Central memory CD8-positive, alpha-beta T cell (primary cell): ENCODE results near the gene FRMD4A.

Experiments used
- ATAC-seq: fragments of 150-1000 bp; cut with Tn5 transposase; replicated peaks from 2 replicates; pipeline ENCODE4 v1.10.0; 2022; ENCODE audit warnings: mild to moderate bottlenecking, moderate FRiP score, moderate number of reproducible peaks; ENCODE audit not compliant: poor library complexity, severe bottlenecking; ENCODE audit errors: extremely low read depth
- DNase-seq, 2 donors: peaks; one replicate each; pipeline ENCODE4 v3.0.0; 2021; ENCODE audit warnings: low spot score in 2 of 2
- H3K27ac Mint-ChIP-seq: one replicate; pipeline ENCODE4 v1.8.0; 2022; ENCODE audit warnings: low read depth, mild to moderate bottlenecking, moderate library complexity, mixed read lengths
- H3K27me3 Mint-ChIP-seq: one replicate; pipeline ENCODE4 v1.8.0; 2022; ENCODE audit warnings: mixed read lengths
- H3K36me3 Mint-ChIP-seq: one replicate; pipeline ENCODE4 v1.8.0; 2022; ENCODE audit warnings: mild to moderate bottlenecking, moderate library complexity, mixed read lengths; ENCODE audit not compliant: insufficient read depth
- H3K4me1 Mint-ChIP-seq: one replicate; pipeline ENCODE4 v1.8.0; 2022; ENCODE audit warnings: mixed read lengths
- H3K4me3 Mint-ChIP-seq: one replicate; pipeline ENCODE4 v1.8.0; 2022; ENCODE audit warnings: mild to moderate bottlenecking, moderate library complexity, mixed read lengths
- H3K9me3 Mint-ChIP-seq: one replicate; pipeline ENCODE4 v1.8.0; 2022; ENCODE audit warnings: mixed read lengths

FRMD4A gene

GRCh38 chr10:13594641-13595040 is 736.1 kb downstream of the FRMD4A start:
- no peak overlapping the region for H3K4me3 Mint-ChIP-seq
- ATAC-seq (no peak), DNase-seq (no peak)
- H3K27me3 Mint-ChIP-seq: no peaks in the 10 kb centered on the region
- peaks cover 32% of the 10 kb centered on the region for H3K36me3 Mint-ChIP-seq
- H3K27ac Mint-ChIP-seq: no peak overlapping the region
- H3K9me3 Mint-ChIP-seq: no peaks in the 10 kb centered on the region
- H3K4me1 Mint-ChIP-seq: peaks cover 34% of the 10 kb centered on the region
